Activated CD4-positive, alpha-beta T cell treated with anti-CD3 and anti-CD28 coated beads for 24 hours (primary cell): Measurements from ENCODE around the gene BEAN1.
"Not testable (repeated sequence)": the region's sequence is repeated elsewhere in the genome, so short reads cannot be mapped to it uniquely, and the experiment has no call there.

ENCODE experiments used
- DNase-seq, 2 donors: peaks; one replicate each; pipeline ENCODE4 v3.0.0-alpha.2; 2020; ENCODE audit warnings: low read depth in 2 of 2

The BEAN1 gene

GRCh38 chr16:66508914-66509496 lies 81.9 kb downstream of the BEAN1 start:
- no peak for DNase-seq

GRCh38 chr16:66509576-66509975 lies 82.5 kb downstream of the BEAN1 start:
- DNase-seq: no peak

- DNase-seq: no peak
These were observed 83.2 kb downstream of the BEAN1 start for GRCh38 chr16:66510298-66510697.

- DNase-seq: no peak
These were observed 83.9 kb downstream of the BEAN1 start for GRCh38 chr16:66510711-66511601.

- DNase-seq: no peak
These were observed 84.6 kb downstream of the BEAN1 start for GRCh38 chr16:66511602-66512271.

- DNase-seq: no peak
These were observed 85.4 kb downstream of the BEAN1 start for GRCh38 chr16:66512272-66513110.

- DNase-seq: no peak
These were observed 86.1 kb downstream of the BEAN1 start for GRCh38 chr16:66513111-66513723.

- not testable (repeated sequence) for DNase-seq
These were observed 87.3 kb downstream of the BEAN1 start for GRCh38 chr16:66514391-66514790.

- not testable (repeated sequence) for DNase-seq
These were observed 88.0 kb downstream of the BEAN1 start for GRCh38 chr16:66514980-66515595.

GRCh38 chr16:66515596-66516508 lies 88.8 kb downstream of the BEAN1 start:
- DNase-seq: no peak

GRCh38 chr16:66516509-66516807 lies 89.4 kb downstream of the BEAN1 start:
- no peak for DNase-seq

- DNase-seq: peak; percentile 45 to 73
These were observed 89.9 kb downstream of the BEAN1 start for GRCh38 chr16:66516808-66517585.

- no peak for DNase-seq
These were observed 90.6 kb downstream of the BEAN1 start for GRCh38 chr16:66517586-66518263.

- DNase-seq: no peak
These were observed 92.6 kb downstream of the BEAN1 start for GRCh38 chr16:66519482-66520373.

- no peak for DNase-seq
These were observed 93.5 kb downstream of the BEAN1 start for GRCh38 chr16:66520406-66521170.

- DNase-seq: no peak
These were observed 94.2 kb downstream of the BEAN1 start for GRCh38 chr16:66521252-66521713.
